GM12878 (cell line): ENCODE measurements around the gene SLC25A28.

Experiments used
- EP300 ChIP-seq, 2 experiments: fragments of 150-350 bp in 1 of 2; IDR thresholded peaks; 2 replicates each; pipeline ENCODE4 v1.6.1; 2011 to 2012; ENCODE audit warnings: low read depth in 2 of 2, low read length in 2 of 2, borderline replicate concordance in 1 of 2, improper control_type of control experiment in 1 of 2, inconsistent platforms in 1 of 2; ENCODE audit not compliant: control insufficient read depth in 1 of 2
- EZH2 ChIP-seq: IDR thresholded peaks from 2 replicates; pipeline ENCODE4 v1.6.1; 2012; ENCODE audit warnings: low read depth, mild to moderate bottlenecking, control low read depth, inconsistent platforms, low read length, borderline replicate concordance; ENCODE audit not compliant: control insufficient read depth
- MXI1 ChIP-seq: fragments of 150-350 bp; IDR thresholded peaks from 2 replicates; pipeline ENCODE4 v1.6.1; 2011; ENCODE audit warnings: low read depth, mild to moderate bottlenecking, inconsistent platforms, low read length, improper control_type of control experiment
- NR2C2 ChIP-seq: IDR thresholded peaks from 2 replicates; pipeline ENCODE4 v1.6.1; 2011; ENCODE audit warnings: borderline replicate concordance, low read depth; ENCODE audit not compliant: control insufficient read depth, insufficient read length
- TF ChIP-seq, protein P1 (sequence below): IDR thresholded peaks from 2 replicates; pipeline ENCODE4 v1.6.1; 2012; ENCODE audit warnings: low read depth, low read length, improper control_type of control experiment
- TF ChIP-seq, protein P2 (sequence below), 3 experiments: IDR thresholded peaks in 2 of 3; conservative IDR thresholded peaks in 1 of 3; 2 replicates each; pipeline ENCODE4 v1.5.1; 2011; ENCODE audit warnings: low read depth in 3 of 3, low read length in 3 of 3, mild to moderate bottlenecking in 3 of 3, control low read depth in 2 of 3, moderate library complexity in 2 of 3, inconsistent platforms in 1 of 3, mixed read lengths in 1 of 3; ENCODE audit not compliant: control insufficient read depth in 2 of 3, insufficient read depth in 1 of 3; ENCODE audit errors: extremely low read depth in 1 of 3

DNA sequence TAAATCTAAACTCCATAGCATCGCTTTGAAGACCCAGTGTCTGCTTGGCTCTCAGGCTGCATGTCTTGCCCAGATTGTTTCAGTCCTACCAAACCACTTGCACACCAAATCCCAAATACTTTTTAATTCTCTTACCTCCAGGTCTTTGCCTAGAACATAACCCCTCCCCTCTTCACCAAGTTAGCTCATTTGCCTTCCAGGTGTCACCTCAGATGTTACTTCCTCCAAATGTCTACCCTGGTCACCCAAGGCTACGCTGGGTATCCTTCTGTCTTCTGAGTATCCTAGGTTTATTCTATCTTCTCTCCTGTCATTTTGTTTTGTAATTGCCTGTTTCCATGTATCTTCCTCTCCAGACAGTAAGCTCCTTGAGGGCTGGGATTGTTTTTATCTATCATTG is 11.1 kb downstream of the SLC25A28 start:
- TF ChIP-seq, protein P1, sequence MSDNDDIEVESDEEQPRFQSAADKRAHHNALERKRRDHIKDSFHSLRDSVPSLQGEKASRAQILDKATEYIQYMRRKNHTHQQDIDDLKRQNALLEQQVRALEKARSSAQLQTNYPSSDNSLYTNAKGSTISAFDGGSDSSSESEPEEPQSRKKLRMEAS, result no peak
- TF ChIP-seq, protein P2, sequence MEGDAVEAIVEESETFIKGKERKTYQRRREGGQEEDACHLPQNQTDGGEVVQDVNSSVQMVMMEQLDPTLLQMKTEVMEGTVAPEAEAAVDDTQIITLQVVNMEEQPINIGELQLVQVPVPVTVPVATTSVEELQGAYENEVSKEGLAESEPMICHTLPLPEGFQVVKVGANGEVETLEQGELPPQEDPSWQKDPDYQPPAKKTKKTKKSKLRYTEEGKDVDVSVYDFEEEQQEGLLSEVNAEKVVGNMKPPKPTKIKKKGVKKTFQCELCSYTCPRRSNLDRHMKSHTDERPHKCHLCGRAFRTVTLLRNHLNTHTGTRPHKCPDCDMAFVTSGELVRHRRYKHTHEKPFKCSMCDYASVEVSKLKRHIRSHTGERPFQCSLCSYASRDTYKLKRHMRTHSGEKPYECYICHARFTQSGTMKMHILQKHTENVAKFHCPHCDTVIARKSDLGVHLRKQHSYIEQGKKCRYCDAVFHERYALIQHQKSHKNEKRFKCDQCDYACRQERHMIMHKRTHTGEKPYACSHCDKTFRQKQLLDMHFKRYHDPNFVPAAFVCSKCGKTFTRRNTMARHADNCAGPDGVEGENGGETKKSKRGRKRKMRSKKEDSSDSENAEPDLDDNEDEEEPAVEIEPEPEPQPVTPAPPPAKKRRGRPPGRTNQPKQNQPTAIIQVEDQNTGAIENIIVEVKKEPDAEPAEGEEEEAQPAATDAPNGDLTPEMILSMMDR (IDR thresholded peaks at IDR 0.05 in 2 of 3, conservative IDR thresholded peaks at IDR 0.05 in 1 of 3; ENCODE audit: control insufficient read depth in 2 of 3, extremely low read depth in 1 of 3, insufficient read depth in 1 of 3, low read depth in 3 of 3, low read length in 3 of 3), result no peak
- no peak for TF ChIP-seq EZH2
- no peak for TF ChIP-seq MXI1
- TF ChIP-seq NR2C2, result no peak
- TF ChIP-seq EP300 (IDR thresholded peaks at IDR 0.05; ENCODE audit: borderline replicate concordance in 1 of 2, control insufficient read depth in 1 of 2, low read depth in 2 of 2, low read length in 2 of 2), result no peak
